ENCODE results near the gene SOX15.
A peak's percentile ranks its signal among the peaks of the same experiment; 100 is the strongest.

Gene SOX15

DNA sequence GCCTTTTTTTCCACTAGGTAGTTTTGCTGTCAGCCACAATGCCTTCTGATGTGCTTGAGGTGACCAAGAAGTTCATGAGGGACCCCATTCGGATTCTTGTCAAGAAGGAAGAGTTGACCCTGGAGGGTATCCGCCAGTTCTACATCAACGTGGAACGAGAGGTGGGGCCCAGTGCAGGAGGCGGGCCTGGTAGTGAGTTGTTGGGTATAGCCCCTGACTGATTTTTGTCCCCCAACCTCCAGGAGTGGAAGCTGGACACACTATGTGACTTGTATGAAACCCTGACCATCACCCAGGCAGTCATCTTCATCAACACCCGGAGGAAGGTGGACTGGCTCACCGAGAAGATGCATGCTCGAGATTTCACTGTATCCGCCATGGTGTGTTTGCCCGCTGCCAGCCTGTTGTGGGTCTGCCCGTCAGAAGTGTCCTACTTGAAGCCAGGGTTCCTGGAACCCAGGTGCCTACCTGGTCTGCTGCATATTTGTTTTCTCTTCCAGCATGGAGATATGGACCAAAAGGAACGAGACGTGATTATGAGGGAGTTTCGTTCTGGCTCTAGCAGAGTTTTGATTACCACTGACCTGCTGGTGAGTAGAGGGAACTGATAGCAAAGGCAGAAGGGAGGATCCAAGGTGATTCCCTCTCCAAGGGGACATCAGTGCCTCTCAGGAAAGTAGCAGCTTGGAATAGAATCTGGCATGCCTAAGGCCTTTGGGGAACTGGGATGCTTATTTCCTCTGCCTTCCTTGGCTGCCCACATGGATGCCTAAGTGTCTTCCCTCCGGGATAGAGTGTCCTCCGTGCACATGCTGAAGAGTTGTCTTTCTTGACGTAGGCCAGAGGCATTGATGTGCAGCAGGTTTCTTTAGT is 12.3 kb downstream of the SOX15 start:
- DNase-seq (ENCODE audit: low read depth) = no peak

DNA sequence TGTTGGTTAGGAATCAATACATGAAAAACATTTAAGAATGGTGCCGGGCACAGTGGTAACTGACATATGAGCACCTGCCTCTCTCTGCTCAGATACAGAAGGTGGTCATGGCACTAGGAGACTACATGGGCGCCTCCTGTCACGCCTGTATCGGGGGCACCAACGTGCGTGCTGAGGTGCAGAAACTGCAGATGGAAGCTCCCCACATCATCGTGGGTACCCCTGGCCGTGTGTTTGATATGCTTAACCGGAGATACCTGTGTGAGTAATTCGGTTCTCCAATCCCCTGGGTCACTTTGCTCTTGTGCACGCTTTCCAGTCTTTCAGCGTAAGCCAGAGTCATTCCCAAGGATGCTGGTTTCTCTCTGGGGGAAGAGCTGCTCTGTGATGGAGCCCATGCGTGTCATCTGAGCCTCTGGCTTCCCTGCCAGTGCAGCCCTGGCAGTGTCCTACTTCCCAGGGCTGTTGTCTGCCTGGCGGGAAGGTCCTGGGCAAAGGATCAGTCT is 13.4 kb downstream of the SOX15 start:
- DNase-seq (ENCODE audit: low read depth) = no peak

DNA sequence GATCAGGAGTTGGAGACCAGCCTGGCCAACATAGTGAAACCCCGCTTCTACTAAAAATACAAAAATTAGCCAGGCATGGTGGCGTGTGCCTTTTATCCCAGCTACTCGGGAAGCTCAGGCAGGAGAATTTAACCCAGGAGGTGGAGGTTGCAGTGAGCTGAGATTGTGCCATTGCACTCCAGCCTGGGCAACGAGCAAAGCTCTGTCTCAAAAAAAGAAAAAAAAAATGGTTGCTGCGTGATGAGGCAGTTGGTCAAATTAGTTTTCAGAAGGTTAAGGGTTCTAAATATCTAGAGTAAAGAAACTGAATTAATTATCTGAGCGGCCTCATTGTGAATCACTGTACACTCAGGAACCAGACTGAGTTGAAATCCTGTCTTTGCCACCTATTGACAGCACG is 13.9 kb downstream of the SOX15 start:
- DNase-seq (ENCODE audit: low read depth) = no peak

DNA sequence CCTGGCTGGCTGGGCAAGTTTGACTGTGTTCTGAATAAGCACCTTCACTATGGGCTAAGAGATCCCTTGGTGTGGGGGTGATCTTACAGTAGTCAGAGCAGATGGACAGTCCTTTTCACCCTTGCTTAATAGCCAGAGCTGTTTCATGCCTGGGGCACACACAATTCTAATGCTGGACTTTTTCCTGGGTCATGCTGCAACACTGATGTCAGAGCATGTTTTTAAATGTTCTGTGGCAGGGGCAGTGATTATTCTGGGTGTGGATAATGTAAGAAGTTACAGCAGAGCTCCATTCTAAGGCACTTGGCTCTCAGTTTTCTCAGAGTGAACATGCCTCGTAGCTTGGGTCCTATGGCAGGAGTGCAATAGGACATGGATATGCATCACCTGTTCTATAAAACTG is 14.4 kb downstream of the SOX15 start:
- DNase-seq (ENCODE audit: low read depth) = no peak

DNA sequence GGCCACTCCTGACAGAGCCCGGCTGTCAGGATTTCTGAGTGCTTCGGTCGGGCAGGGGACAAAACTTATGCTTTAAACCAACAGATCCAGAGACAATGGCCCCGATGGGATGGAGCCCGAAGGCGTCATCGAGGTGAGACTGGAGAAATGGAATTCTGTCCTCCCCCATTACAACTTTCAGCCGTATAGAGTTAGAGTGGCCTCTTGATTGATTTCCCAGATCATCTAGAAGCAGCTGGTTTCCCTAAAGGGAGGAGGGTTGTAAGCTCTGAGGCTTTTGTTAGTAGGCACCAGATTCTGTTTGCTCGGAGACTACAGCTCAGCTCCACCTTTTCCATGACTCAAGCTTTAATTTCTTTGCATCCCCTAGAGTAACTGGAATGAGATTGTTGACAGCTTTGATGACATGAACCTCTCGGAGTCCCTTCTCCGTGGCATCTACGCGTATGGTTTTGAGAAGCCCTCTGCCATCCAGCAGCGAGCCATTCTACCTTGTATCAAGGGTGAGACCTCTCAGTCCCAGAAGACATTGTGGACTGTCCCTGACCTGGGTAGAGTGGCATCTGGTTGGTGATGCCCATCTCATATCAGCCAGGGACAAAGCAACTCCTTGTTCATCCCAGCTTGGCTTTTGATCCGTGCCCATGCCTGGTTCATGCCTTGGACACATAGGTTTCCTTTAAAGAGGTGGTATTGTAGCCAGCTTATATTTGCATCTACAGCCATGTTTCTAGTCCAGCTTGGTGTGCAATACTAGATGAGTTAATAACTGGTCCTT is 15.5 kb downstream of the SOX15 start:
- DNase-seq (ENCODE audit: low read depth) = no peak

DNA sequence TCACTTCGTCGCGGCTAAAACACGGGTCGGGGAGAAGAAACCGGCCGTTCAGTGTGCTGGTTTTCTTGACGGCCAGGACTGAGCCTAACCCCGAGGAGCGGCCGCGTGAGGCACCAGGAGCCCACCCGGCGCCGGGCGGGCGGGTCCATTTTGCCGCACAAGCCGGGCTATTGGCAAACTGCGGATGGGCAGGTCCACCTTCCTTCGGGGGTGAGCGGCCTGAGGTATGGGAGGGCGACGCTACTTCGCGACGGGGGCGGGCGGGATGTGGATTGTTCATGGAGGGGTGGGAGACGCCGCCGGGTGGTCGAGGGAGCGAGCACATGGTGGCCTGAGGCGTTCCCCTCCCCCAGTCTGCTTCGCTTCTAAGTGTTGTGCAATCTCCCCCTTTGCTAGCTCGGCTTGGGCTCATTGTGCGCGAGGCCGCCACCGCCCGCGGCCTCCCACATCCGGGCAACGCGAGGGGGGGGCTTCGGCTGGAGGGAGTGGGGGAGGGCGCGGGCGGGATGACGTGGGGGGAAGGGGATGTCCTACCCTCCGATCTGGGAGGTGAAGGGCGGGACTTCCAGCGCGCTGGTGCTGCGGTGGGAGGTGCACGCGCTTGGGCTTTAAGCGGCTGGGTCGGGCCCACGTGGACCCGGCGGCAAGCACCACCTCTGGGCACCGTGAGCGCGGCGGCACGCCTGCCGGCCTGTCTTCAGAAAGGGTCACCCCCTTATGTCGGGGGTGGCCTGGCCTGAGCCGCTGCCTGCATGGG is 16.4 kb downstream of the SOX15 start:
- peak; percentile 90 for DNase-seq (ENCODE audit: low read depth)

DNA sequence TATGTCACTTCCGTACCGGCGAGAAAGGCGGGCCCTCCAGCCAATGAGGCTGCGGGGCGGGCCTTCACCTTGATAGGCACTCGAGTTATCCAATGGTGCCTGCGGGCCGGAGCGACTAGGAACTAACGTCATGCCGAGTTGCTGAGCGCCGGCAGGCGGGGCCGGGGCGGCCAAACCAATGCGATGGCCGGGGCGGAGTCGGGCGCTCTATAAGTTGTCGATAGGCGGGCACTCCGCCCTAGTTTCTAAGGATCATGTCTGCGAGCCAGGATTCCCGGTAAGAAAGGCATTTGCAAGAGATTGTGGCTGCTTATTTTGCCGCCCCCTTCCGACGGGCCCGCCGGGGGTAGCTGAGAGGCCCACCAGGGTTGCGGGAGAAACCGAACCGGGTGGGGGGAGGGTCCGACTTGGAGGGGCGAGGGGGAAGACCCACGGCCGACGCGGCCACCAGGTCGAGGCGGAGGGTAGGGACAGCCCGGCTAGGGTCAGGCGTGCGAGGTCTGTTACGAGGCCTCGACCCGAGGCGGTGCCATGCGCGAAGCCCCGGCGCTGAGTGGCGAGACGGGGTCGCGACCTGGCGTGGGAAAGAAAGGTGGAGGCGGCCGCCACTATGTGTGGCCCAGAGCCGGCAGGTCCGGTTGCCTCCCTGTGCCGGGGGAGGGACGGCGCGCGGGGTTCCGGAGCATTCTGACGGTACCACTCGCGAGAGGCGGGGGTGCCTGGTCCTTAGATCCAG is 17.1 kb downstream of the SOX15 start:
- DNase-seq (ENCODE audit: low read depth) = peak; percentile 99

DNA sequence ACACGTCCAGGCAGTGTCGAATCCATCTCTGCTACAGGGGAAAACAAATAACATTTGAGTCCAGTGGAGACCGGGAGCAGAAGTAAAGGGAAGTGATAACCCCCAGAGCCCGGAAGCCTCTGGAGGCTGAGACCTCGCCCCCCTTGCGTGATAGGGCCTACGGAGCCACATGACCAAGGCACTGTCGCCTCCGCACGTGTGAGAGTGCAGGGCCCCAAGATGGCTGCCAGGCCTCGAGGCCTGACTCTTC is 17.6 kb downstream of the SOX15 start:
- no peak for DNase-seq (ENCODE audit: low read depth)

DNA sequence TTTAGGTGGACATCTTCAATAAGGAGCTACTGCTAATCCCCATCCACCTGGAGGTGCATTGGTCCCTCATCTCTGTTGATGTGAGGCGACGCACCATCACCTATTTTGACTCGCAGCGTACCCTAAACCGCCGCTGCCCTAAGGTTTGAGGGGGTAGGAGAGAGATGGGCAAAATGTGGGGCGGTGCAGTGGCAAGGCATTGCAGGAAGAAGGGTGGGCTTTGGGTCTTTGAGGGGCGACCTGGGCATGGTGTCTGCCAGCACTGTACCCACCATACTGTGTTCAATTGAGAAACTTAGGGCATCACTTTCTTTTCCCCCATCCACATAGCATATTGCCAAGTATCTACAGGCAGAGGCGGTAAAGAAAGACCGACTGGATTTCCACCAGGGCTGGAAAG is 19.5 kb downstream of the SOX15 start:
- no peak for DNase-seq (ENCODE audit: low read depth)

DNA sequence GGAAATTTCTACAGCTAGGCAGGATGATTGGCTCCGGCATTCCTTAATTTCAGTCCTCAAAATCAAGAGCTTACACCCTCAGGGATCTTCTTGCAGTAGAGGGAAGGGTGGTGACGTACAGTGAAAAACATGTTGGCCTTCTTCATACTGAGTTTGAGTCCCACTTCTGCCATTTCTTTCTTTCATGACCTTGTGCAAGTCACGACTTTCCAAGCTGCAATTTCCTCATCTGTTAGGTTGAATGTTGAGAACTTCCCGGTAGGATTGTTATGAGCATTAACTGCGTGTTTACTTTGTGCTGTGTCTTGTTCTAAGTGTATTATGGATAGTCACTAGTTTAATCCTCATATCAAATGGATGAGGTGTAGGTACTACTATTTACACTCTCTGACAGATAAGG is 20.3 kb downstream of the SOX15 start:
- no peak for DNase-seq (ENCODE audit: low read depth)

DNA sequence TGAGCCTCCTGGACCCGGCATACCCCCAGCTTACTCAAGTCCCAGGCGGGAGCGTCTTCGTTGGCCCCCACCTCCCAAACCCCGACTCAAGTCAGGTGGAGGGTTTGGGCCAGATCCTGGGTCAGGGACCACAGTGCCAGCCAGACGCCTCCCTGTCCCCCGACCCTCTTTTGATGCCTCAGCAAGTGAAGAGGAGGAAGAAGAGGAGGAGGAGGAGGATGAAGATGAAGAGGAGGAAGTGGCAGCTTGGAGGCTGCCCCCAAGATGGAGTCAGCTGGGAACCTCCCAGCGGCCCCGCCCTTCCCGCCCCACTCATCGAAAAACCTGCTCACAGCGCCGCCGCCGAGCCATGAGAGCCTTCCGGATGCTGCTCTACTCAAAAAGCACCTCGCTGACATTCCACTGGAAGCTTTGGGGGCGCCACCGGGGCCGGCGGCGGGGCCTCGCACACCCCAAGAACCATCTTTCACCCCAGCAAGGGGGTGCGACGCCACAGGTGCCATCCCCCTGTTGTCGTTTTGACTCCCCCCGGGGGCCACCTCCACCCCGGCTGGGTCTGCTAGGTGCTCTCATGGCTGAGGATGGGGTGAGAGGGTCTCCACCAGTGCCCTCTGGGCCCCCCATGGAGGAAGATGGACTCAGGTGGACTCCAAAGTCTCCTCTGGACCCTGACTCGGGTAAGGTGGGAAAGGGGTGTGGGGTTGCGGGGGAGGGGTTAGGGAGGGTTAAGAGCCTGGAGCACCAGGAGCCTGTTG is 26.6 kb downstream of the SOX15 start:
- DNase-seq (ENCODE audit: low read depth) = no peak

DNA sequence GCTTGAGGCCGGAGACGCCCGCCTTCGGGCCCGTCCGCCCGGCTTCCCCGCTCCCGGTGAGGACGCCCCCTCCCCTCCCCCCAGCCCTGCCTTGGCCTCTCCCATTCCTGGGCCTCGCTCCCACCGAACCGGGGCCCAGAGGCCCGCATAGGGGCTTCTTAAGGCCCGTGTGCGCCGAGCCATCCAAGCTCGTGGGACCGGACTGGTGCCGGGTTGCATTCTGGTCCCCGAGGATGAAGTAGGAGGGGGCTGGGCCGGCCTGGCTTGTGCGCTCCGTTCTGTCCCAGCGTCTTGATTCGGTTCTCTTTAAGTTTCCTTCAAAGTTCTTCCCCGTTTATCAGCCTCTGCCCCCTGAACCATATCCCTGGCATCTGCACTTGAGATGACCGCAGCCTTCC is 27.7 kb downstream of the SOX15 start:
- no peak for DNase-seq (ENCODE audit: low read depth)

DNA sequence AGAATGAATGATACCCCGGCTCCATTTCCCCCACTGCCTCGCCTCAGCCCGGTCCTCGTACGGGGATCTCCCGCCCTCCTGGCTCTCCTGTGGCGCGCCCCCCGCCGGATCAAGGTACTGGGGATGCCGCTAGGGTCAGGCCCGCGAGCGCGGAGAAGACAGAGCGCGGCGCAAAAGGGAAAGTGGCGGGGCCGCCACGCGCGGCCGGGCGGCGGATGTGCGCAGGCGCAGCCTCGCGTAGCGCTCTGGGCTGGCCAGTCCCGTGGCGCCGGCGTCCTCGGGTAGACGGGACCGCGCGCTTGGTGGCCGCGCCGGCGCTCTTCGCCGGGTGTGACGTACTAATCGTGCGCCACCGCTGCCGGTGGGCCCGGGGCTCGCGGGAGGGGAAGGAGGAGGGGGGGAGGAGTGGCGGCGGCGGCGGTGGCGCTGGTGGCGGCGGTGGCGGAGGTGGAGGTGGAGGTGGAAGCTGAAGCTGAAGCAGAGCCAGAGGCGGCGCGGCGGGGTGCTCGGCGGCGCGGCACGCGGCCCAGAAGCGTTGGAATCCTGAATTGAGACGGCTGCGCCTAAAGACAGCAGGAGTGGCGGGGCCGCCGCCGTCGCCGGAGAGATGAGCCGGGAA is 28.2 kb downstream of the SOX15 start, which contains the start of gene SENP3:
Gene SENP3, plus strand, starts transcription at position 331 of the 619 bp plus-strand sequence. CDS start 1,158 bp downstream, outside the sequence.
- DNase-seq (ENCODE audit: low read depth) = peak; percentile 72

DNA sequence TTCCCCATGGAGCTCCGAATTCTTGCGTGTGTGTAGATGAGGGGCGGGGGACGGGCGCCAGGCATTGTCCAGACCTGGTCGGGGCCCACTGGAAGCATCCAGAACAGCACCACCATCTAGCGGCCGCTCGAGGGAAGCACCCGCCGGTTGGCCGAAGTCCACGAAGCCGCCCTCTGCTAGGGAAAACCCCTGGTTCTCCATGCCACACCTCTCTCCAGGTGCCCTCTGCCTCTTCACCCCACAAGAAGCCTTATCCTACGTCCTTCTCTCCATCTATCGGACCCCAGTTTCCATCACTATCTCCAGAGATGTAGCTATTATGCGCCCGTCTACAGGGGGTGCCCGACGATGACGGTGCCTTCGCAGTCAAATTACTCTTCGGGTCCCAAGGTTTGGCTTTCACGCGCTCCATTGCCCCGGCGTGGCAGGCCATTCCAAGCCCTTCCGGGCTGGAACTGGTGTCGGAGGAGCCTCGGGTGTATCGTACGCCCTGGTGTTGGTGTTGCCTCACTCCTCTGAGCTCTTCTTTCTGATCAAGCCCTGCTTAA is 28.8 kb downstream of the SOX15 start:
- peak; percentile 75 for DNase-seq (ENCODE audit: low read depth)

DNA sequence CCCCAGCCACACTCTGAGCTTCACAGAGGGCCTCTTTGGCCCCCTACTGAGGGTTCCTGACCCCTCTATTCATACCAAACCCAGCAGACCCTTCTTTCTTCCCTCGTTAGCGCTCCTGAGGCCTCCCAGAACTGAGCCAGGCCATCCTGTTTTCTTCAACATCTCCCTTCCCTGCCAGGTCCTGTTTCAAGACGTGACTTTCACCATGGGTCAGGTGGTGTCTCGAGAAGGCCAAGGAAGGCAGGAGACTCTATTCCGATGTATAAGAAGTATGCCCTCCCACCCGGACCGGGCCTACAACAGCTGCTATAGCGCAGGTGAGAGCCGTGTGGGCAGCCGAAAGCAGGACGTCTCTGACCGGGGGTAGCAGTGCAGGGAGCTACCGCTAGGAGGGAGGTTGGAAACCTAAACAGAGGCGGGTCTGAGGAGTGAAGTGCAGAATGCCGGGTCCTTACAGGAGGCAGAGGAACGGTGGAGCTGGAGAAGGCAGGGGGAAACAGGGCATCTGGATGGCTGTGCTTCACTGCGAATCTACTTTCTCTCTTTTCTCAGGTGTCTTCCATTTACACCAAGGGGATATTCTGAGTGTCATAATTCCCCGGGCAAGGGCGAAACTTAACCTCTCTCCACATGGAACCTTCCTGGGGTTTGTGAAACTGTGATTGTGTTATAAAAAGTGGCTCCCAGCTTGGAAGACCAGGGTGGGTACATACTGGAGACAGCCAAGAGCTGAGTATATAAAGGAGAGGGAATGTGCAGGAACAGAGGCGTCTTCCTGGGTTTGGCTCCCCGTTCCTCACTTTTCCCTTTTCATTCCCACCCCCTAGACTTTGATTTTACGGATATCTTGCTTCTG is 29.5 kb downstream of the SOX15 start:
- peak; percentile 36 for DNase-seq (ENCODE audit: low read depth)

DNA sequence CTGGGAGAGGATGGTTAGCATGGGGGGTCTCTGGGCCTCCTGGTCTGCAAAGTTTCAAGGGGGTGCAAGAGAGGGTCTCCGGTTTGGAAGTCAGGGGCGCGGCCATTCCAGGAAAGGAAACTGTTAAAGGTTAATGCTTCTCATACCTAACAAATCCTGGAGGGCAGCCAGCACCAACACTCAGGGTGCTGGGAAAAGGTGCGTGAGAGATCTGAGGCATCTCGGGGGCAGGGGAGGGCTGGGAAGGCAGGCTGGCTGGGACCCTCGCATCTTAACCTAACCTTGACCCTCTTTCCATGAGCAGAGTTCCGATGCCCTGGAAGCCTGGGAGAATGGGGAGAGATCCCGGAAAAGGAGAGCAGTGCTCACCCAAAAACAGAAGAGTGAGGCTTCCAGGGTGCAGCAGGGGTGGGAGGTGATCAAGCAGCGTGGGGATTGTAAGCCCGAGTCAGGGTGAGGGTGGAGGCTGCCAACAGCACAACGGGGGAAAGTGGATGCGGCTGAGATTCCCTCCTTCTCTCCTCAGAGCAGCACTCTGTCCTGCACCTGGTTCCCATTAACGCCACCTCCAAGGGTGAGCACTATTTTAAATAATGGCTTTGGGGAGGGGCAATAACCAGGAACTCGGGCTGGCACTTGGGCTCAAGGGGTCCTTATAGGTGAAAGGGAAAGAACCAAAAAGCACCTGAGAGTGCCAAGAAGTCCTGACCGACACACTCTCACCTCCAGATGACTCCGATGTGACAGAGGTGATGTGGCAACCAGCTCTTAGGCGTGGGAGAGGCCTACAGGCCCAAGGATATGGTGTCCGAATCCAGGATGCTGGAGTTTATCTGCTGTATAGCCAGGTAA is 30.3 kb downstream of the SOX15 start:
- no peak for DNase-seq (ENCODE audit: low read depth)

DNA sequence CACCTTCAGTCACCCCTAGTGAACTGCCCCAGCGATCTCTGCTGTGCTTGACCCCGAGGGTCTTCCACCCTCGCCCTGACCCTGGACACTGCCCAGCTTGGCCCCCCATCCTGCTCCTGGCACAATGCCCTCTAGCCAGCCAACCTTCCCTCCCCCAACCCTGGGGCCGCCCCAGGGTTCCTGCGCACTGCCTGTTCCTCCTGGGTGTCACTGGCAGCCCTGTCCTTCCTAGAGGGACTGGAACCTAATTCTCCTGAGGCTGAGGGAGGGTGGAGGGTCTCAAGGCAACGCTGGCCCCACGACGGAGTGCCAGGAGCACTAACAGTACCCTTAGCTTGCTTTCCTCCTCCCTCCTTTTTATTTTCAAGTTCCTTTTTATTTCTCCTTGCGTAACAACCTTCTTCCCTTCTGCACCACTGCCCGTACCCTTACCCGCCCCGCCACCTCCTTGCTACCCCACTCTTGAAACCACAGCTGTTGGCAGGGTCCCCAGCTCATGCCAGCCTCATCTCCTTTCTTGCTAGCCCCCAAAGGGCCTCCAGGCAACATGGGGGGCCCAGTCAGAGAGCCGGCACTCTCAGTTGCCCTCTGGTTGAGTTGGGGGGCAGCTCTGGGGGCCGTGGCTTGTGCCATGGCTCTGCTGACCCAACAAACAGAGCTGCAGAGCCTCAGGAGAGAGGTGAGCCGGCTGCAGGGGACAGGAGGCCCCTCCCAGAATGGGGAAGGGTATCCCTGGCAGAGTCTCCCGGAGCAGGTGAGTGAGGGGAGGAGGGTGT is 31.2 kb downstream of the SOX15 start, which contains the start of gene TNFSF13:
Gene TNFSF13, plus strand, starts transcription at position 207 of the 776 bp plus-strand sequence. Its CDS starts 290 bp downstream, at position 497.
- no peak for DNase-seq (ENCODE audit: low read depth)

Measured in fibroblast of the conjunctiva (primary cell).